Activated T-cell treated with anti-CD3 and anti-CD28 coated beads, Interleukin-2, amount 50 U/mL, for 24 hours (primary cell): Measurements from ENCODE around the gene OR51V1.
"Not testable (repeated sequence)": the region's sequence is repeated elsewhere in the genome, so short reads cannot be mapped to it uniquely, and the experiment has no call there.

Source experiments
- DNase-seq: peaks from one replicate; pipeline ENCODE4 v3.0.0-alpha.2; 2020
- H3K27ac Mint-ChIP-seq: 2 replicates; pipeline ENCODE4 v1.8.0; 2020; ENCODE audit warnings: mild to moderate bottlenecking, mixed read lengths
- H3K27me3 Mint-ChIP-seq: 2 replicates; pipeline ENCODE4 v1.8.0; 2020; ENCODE audit warnings: mixed read lengths
- H3K36me3 Mint-ChIP-seq: 2 replicates; pipeline ENCODE4 v1.8.0; 2020; ENCODE audit warnings: low read depth, mixed read lengths
- H3K4me1 Mint-ChIP-seq: 2 replicates; pipeline ENCODE4 v1.8.0; 2020; ENCODE audit warnings: low read depth, mixed read lengths
- H3K4me3 Mint-ChIP-seq: 2 replicates; pipeline ENCODE4 v1.8.0; 2020; ENCODE audit warnings: mild to moderate bottlenecking, moderate library complexity, mixed read lengths
- H3K9me3 Mint-ChIP-seq: 2 replicates; pipeline ENCODE4 v1.8.0; 2020; ENCODE audit warnings: mixed read lengths

The OR51V1 gene

GRCh38 chr11:5200582-5200981 lies at the start of gene OR51V1:
Gene OR51V1, minus strand, starts transcription at chr11:5200682. Its CDS starts 0 bp downstream, at chr11:5200682.
- Mint-ChIP-seq H3K4me3 (no peak within 1 kb of the TSS), H3K9me3 (no peaks in the 10 kb centered on the region), H3K27me3 (peaks cover 4% of the 10 kb centered on the region), H3K4me1 (no peaks in the 10 kb centered on the region), H3K36me3 (no peaks in the 10 kb centered on the region), H3K27ac (no peak within 1 kb of the TSS)
- DNase-seq = no peak

- H3K27ac Mint-ChIP-seq, DNase-seq, H3K27me3 Mint-ChIP-seq, H3K4me1 Mint-ChIP-seq, H3K36me3 Mint-ChIP-seq, H3K4me3 Mint-ChIP-seq, H3K9me3 Mint-ChIP-seq: not testable (repeated sequence)
These were observed 49.4 kb upstream of the OR51V1 start, which contains the start of gene HBG1 for GRCh38 chr11:5249807-5250396. Gene HBG1, minus strand, starts transcription at chr11:5249857. Its CDS starts 53 bp downstream, at chr11:5249804.

GRCh38 chr11:5248498-5248897 lies 48.0 kb upstream of the OR51V1 start:
- DNase-seq, H3K4me1 Mint-ChIP-seq, H3K4me3 Mint-ChIP-seq, H3K36me3 Mint-ChIP-seq, H3K27ac Mint-ChIP-seq, H3K9me3 Mint-ChIP-seq: not testable (repeated sequence)
- H3K27me3 Mint-ChIP-seq = peaks cover 11% of the 10 kb centered on the region

- Mint-ChIP-seq H3K27ac (no peak overlapping the region), H3K36me3 (no peaks in the 10 kb centered on the region)
These were observed 47.1 kb upstream of the OR51V1 start for GRCh38 chr11:5247472-5248192.

GRCh38 chr11:5246772-5247471 lies 46.4 kb upstream of the OR51V1 start:
- no peak for DNase-seq
- Mint-ChIP-seq H3K4me3 (no peak overlapping the region), H3K36me3 (no peaks in the 10 kb centered on the region), H3K27ac (no peak overlapping the region), H3K27me3 (peaks cover 7% of the 10 kb centered on the region), H3K4me1 (no peaks in the 10 kb centered on the region), H3K9me3 (no peaks in the 10 kb centered on the region)

More at GRCh38 chr11:5247472-5248192, 47.1 kb upstream of the OR51V1 start:
- Mint-ChIP-seq H3K4me1 (no peaks in the 10 kb centered on the region), H3K27me3 (peaks cover 8% of the 10 kb centered on the region), H3K9me3 (no peaks in the 10 kb centered on the region), H3K4me3 (no peak overlapping the region)
- no peak for DNase-seq

GRCh38 chr11:5245155-5245554 lies 44.7 kb upstream of the OR51V1 start:
- Mint-ChIP-seq H3K36me3 (no peaks in the 10 kb centered on the region), H3K9me3 (no peaks in the 10 kb centered on the region), H3K4me3 (no peak overlapping the region), H3K4me1 (no peaks in the 10 kb centered on the region), H3K27me3 (peaks cover 7% of the 10 kb centered on the region), H3K27ac (no peak overlapping the region)
- DNase-seq = no peak

DNA sequence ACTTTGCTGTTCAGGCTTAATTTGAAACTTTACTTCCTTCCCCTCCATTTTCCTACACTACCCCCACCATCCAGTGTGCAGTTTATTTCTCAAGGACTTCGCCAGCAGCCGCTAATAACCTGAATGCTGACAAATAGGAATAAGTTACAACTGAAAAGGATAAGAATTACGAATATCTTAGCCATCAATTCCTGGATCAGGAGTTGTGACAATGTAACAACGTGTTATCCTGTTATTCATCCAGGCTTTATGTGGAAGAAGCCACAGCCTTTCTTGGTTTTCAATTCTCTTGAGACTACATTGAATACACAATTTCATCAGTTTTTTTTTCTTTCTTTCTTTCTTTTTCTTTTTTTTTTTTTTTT lies 43.3 kb upstream of the OR51V1 start:
- Mint-ChIP-seq H3K27me3 (peaks cover 7% of the 10 kb centered on the region), H3K36me3 (no peaks in the 10 kb centered on the region), H3K4me1 (no peaks in the 10 kb centered on the region), H3K27ac (no peak overlapping the region), H3K4me3 (no peak overlapping the region), H3K9me3 (no peaks in the 10 kb centered on the region)
- DNase-seq = no peak

DNA sequence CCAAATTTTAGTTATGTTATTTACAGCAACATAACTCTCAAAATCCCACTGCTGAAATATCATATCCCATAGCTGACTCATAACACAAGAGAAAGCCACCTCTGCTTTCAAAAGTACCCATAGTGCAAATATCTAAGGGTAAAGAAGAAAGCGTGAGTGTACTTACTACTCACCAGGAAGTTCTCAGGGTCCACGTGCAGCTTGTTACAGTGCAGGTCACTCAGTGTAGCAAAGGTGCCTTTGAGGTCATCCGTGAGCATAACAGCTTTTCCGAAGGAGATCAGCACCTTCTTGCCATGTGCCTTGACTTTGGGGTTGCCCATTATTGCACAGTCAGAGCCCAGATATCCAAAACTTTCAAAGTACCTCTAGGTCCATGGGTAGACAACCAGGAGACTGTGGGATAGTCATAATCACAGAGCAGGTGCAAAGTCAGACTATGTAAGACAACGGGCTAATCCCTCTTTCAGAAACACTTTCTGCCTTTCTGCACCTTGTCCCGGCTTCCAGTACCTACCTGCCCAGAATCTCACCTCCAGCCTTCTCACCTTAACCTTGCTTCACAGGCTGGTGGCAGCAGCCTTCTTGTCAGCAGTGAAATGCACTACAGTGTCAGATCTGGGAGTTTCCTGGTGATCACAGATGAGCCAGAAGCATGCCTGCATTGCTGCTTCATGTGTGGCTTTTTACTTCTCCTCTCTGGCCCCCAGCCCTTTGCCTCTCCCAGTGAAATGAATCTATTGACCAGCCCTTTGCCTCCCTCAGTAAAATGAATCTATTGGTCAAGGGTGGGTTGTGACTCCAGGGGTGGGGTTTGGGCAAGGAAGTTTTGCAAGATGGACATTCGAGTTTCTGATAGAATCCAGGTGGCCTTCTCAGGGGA lies 42.7 kb upstream of the OR51V1 start:
- Mint-ChIP-seq H3K4me3 (no peak overlapping the region), H3K27ac (no peak overlapping the region), H3K9me3 (no peaks in the 10 kb centered on the region), H3K27me3 (peaks cover 12% of the 10 kb centered on the region), H3K4me1 (no peaks in the 10 kb centered on the region), H3K36me3 (no peaks in the 10 kb centered on the region)
- DNase-seq = no peak

DNA sequence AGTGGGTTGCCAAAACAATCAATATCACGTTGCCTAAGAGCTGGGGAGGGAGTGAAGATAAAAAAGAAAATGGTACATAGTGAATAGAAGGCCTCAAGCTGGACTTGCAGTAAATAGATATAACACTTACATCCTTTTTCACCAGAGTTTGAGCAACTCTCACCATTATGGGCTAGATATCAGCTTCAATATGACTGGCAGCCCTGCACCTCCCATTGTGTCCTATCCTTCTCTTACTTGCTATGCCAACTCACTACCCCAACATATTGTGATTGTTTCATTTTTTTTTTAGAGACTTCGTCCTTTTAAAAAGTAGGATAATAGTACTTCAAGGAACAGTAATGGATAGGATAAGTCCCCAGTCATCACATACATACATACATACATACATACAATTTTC lies 41.7 kb upstream of the OR51V1 start:
- no peak for DNase-seq
- Mint-ChIP-seq H3K4me1 (no peaks in the 10 kb centered on the region), H3K4me3 (no peak overlapping the region), H3K9me3 (no peaks in the 10 kb centered on the region), H3K27me3 (peaks cover 12% of the 10 kb centered on the region), H3K36me3 (no peaks in the 10 kb centered on the region), H3K27ac (no peak overlapping the region)

- no peak for DNase-seq
- H3K9me3 Mint-ChIP-seq = no peaks in the 10 kb centered on the region
- no peaks in the 10 kb centered on the region for H3K36me3 Mint-ChIP-seq
- H3K27me3 Mint-ChIP-seq = peaks cover 12% of the 10 kb centered on the region
- no peak overlapping the region for H3K27ac Mint-ChIP-seq
- no peak overlapping the region for H3K4me3 Mint-ChIP-seq
- no peaks in the 10 kb centered on the region for H3K4me1 Mint-ChIP-seq
These were observed 41.0 kb upstream of the OR51V1 start for GRCh38 chr11:5241458-5241857.

DNA sequence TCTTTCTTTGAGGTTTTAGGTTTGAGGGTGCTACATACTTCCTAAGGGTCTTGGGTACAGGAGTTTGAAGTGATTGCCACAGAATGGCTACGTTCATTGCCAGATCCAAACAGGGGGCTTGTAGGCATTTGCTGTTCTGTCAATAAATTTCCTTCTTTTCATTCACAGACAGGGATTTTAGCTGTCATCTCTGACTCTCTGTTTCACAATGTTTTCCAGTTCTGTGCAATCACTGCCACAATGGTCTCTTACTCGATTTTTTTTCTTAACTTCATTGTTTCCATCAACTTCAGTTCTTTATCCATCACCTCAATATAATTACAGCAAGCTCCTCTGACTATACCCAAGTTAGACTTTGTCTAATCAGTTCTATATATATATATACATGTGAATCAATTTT lies 40.0 kb upstream of the OR51V1 start:
- Mint-ChIP-seq H3K27me3 (peaks cover 10% of the 10 kb centered on the region), H3K27ac (no peak overlapping the region), H3K4me1 (no peaks in the 10 kb centered on the region), H3K9me3 (no peaks in the 10 kb centered on the region), H3K36me3 (no peaks in the 10 kb centered on the region), H3K4me3 (no peak overlapping the region)
- DNase-seq = no peak

DNA sequence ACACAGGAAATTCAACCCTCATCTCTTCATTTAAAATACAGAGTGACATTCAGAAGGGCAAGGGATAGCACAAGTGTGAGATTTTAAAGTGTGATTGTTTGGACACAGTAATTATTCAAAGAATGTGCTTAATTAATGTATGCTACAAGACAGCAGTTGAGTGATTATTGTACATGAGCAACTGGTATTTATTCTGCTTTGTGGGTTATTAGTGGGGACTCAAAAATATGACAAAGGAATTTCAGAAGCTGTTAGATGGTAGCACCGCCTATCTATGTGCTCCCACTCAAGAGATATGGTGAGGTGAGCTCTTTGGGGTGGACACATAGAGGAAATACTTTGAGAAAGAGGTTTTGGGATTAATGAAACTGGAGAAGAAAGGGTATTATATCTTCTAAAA lies 39.6 kb upstream of the OR51V1 start:
- no peak for DNase-seq
- no peaks in the 10 kb centered on the region for H3K9me3 Mint-ChIP-seq
- H3K27ac Mint-ChIP-seq = no peak overlapping the region
- no peak overlapping the region for H3K4me3 Mint-ChIP-seq
- peaks cover 10% of the 10 kb centered on the region for H3K27me3 Mint-ChIP-seq
- H3K36me3 Mint-ChIP-seq = no peaks in the 10 kb centered on the region
- H3K4me1 Mint-ChIP-seq = no peaks in the 10 kb centered on the region

DNA sequence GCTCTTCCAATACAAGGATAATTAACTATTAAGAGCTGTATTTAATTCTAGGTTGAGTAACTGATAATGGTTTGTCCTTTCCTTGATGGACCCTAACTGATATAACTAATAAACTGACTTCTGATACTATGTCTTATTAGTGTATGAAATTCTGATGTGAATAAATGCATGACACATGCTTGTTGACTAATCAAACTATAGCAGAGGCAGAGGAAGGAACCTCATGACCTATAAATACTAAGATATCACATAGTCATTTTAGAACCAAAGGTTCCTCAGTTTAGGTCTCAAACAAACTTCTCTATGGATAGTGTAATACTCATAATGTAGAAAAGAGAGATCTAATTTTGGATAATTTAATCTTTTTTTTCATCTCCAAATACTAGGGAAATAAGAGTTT lies 38.6 kb upstream of the OR51V1 start:
- H3K4me3 Mint-ChIP-seq = no peak overlapping the region
- DNase-seq = no peak
- H3K27me3 Mint-ChIP-seq = peaks cover 4% of the 10 kb centered on the region

DNA sequence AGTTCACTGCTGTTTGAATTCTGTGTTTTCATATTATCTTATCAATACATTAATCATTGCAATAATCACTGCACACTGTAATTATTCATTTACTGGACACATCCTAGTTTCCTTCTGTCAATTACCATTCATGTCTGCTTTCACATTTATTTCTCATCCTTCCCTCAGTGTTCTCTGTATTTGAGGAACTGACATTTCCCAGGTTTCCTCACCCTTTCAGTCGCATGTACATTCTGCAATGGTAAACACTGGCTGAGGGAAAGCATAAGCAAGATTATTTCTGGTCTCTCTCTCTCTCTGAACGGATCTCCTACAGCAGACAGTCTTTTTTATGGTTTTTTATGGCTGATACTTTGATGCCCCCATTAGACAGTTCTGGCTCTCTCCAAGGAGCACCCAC lies 38.0 kb upstream of the OR51V1 start:
- Mint-ChIP-seq H3K9me3 (no peaks in the 10 kb centered on the region), H3K27me3 (peaks cover 4% of the 10 kb centered on the region), H3K4me3 (no peak overlapping the region), H3K4me1 (no peaks in the 10 kb centered on the region), H3K27ac (no peak overlapping the region), H3K36me3 (no peaks in the 10 kb centered on the region)
- DNase-seq = no peak

More for the DNA sequence above, 38.6 kb upstream of the OR51V1 start:
- Mint-ChIP-seq H3K36me3 (no peaks in the 10 kb centered on the region), H3K9me3 (no peaks in the 10 kb centered on the region), H3K27ac (no peak overlapping the region), H3K4me1 (no peaks in the 10 kb centered on the region)
